Lung (tissue), 16 donors: ENCODE measurements around the gene CD72. TPM values are rescaled to one million over a fixed set of nuclear protein-coding genes. Genes with fewer than 3 reads are reported as not detected.

Experiments used
- ATAC-seq: fragments of 200-7000 bp; cut with Tn5 transposase; one replicate; pipeline ENCODE4 v1.9.1; 2020; ENCODE audit warnings: moderate number of reproducible peaks; ENCODE audit not compliant: insufficient read depth, low FRiP score
- DNase-seq, 3 donors: peaks; one replicate each; pipeline ENCODE4 v3.0.0-alpha.2; 2013 to 2017
- H3K27ac ChIP-seq, 2 donors: one replicate each; pipeline ENCODE4 v1.5.1; 2013; ENCODE audit warnings: mild to moderate bottlenecking in 2 of 2, moderate library complexity in 2 of 2, control low read depth in 1 of 2, inconsistent platforms in 1 of 2, low read depth in 1 of 2, low read length in 1 of 2
- H3K27me3 ChIP-seq, 3 donors: one replicate each; pipeline ENCODE4 v1.5.1; 2013; ENCODE audit warnings: low read length in 2 of 3; ENCODE audit not compliant: control insufficient read depth in 3 of 3, insufficient read depth in 3 of 3
- H3K36me3 ChIP-seq, 4 donors: one replicate each; pipeline ENCODE4 v1.5.1; 2013; ENCODE audit warnings: low read length in 4 of 4, mild to moderate bottlenecking in 1 of 4, moderate library complexity in 1 of 4; ENCODE audit not compliant: control insufficient read depth in 4 of 4, insufficient read depth in 4 of 4
- H3K4me1 ChIP-seq, 5 donors: one replicate each; pipeline ENCODE4 v1.5.1; 2013; ENCODE audit warnings: low read length in 5 of 5, mild to moderate bottlenecking in 2 of 5, moderate library complexity in 1 of 5; ENCODE audit not compliant: control insufficient read depth in 5 of 5, insufficient read depth in 5 of 5
- H3K4me3 ChIP-seq: one replicate; pipeline ENCODE4 v1.5.1; 2013; ENCODE audit warnings: mild to moderate bottlenecking, control low read depth, moderate library complexity
- H3K9ac ChIP-seq, 2 donors: one replicate each; pipeline ENCODE4 v1.5.1; 2013; ENCODE audit warnings: low read length in 2 of 2, control low read depth in 1 of 2; ENCODE audit not compliant: insufficient read depth in 1 of 2
- H3K9me3 ChIP-seq, 4 donors: one replicate each; pipeline ENCODE4 v1.5.1; 2013; ENCODE audit warnings: low read length in 3 of 4, mild to moderate bottlenecking in 1 of 4, moderate library complexity in 1 of 4; ENCODE audit not compliant: control insufficient read depth in 4 of 4, insufficient read depth in 3 of 4
- WGBS, 2 donors: extraction: QIAGEN DNeasy Blood & Tissue Kit; methylation state at CpG; one replicate each; pipeline ENCODE4 v1.1.7; 2013; 5-methylcytosine and 5-hydroxymethylcytosine counted together
- long read RNA-seq, 5 donors: transcript quantifications; one replicate each; lab custom pipeline, GENCODE V29; 2026
- polyA plus RNA-seq, 2 donors: library from polyadenylated mRNA; stranded (reverse); fragments of 200-250 nt; gene quantifications; one replicate each; pipeline ENCODE4 v1.2.1, GENCODE V29; 2013
- total RNA-seq, 2 donors: library from RNA; depleted of rRNA in 1 of 2; stranded (reverse); fragments of >200 nt in 1 of 2; gene quantifications; one replicate each; pipeline ENCODE4 v1.2.1, GENCODE V29; 2014 to 2021
- TF ChIP-seq, protein P1 (sequence below): IDR thresholded peaks from 2 replicates; pipeline ENCODE4 v1.5.1; 2012; ENCODE audit warnings: mild to moderate bottlenecking; ENCODE audit errors: control extremely low read depth, extremely low read depth
- donor health status: control.
- donor health status: control.
- donor health status: Bipolar disorder and iron deficiency.
- donor health status: healthy.
- donor health status: DM: yes; HTN: yes; CAD: no.

CD72 gene
- total RNA-seq (1 to 10 TPM; 5.2 to 6.6 TPM), polyA plus RNA-seq (10 to 100 TPM in 1 of 2 donors, 1 to 10 TPM in 1; 3.1 to 10.6 TPM)
- long read RNA-seq, donor 1: 0 reads
- long read RNA-seq, donor 2: 0 reads
- long read RNA-seq, donor 3: 0 reads
- long read RNA-seq, donor 4: 0 reads
- long read RNA-seq, donor 5: 0 reads

- 35 to 59% methylated on average over 7 of the region's 7 CpGs for WGBS, 2 donors
- ATAC-seq (no peak), DNase-seq (no peak)
- peak within 1 kb of the TSS; percentile 18 for H3K4me3 ChIP-seq
- H3K27ac ChIP-seq: no peak within 1 kb of the TSS
- TF ChIP-seq, protein P1, sequence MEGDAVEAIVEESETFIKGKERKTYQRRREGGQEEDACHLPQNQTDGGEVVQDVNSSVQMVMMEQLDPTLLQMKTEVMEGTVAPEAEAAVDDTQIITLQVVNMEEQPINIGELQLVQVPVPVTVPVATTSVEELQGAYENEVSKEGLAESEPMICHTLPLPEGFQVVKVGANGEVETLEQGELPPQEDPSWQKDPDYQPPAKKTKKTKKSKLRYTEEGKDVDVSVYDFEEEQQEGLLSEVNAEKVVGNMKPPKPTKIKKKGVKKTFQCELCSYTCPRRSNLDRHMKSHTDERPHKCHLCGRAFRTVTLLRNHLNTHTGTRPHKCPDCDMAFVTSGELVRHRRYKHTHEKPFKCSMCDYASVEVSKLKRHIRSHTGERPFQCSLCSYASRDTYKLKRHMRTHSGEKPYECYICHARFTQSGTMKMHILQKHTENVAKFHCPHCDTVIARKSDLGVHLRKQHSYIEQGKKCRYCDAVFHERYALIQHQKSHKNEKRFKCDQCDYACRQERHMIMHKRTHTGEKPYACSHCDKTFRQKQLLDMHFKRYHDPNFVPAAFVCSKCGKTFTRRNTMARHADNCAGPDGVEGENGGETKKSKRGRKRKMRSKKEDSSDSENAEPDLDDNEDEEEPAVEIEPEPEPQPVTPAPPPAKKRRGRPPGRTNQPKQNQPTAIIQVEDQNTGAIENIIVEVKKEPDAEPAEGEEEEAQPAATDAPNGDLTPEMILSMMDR: no peak
- H3K36me3 ChIP-seq: no peaks in the 10 kb centered on the region
- H3K9ac ChIP-seq: no peak within 1 kb of the TSS
- H3K4me1 ChIP-seq: peaks cover 0 to 7% (median 0%) of the 10 kb centered on the region in 5 donors
- peaks cover 0 to 17% (median 16%) of the 10 kb centered on the region in 3 donors for H3K27me3 ChIP-seq
- no peaks in the 10 kb centered on the region for H3K9me3 ChIP-seq
Measured at GRCh38 chr9:35618325-35618727, at the start of gene CD72. TSS of gene CD72 (minus strand) at chr9:35618413. CDS start at chr9:35618303, 110 bp downstream.

GRCh38 chr9:35667939-35668338, 49.7 kb upstream of the CD72 start:
- TF ChIP-seq, protein P1: no peak
- no peak for DNase-seq
- H3K4me3 ChIP-seq: no peak overlapping the region
- H3K9ac ChIP-seq: no peak overlapping the region
- H3K27ac ChIP-seq: no peak overlapping the region
- H3K36me3 ChIP-seq: no peaks in the 10 kb centered on the region
- 97 to 100% methylated on average over 3 of the region's 3 CpGs for WGBS, 2 donors
- H3K27me3 ChIP-seq: no peaks in the 10 kb centered on the region
- peaks cover 0 to 20% (median 0%) of the 10 kb centered on the region in 5 donors for H3K4me1 ChIP-seq
- H3K9me3 ChIP-seq: peaks cover 0 to 1% (median 0%) of the 10 kb centered on the region in 4 donors
- no peak for ATAC-seq

GRCh38 chr9:35666549-35666948, 48.3 kb upstream of the CD72 start:
- H3K4me3 ChIP-seq: no peak overlapping the region
- no peak overlapping the region for H3K9ac ChIP-seq
- TF ChIP-seq, protein P1: no peak
- H3K9me3 ChIP-seq: peaks cover 0 to 1% (median 0%) of the 10 kb centered on the region in 4 donors
- ATAC-seq: no peak
- H3K27me3 ChIP-seq: no peaks in the 10 kb centered on the region
- H3K36me3 ChIP-seq: peaks cover 0 to 3% (median 3%) of the 10 kb centered on the region in 4 donors
- DNase-seq: no peak
- peaks cover 0 to 20% (median 0%) of the 10 kb centered on the region in 5 donors for H3K4me1 ChIP-seq
- WGBS, 2 donors: 93 to 94% methylated on average over 5 of the region's 5 CpGs
- no peak overlapping the region for H3K27ac ChIP-seq
